Keratinocyte (primary cell): Measurements from ENCODE around the gene PEAK3. TPM values are rescaled to one million over a fixed set of nuclear protein-coding genes. Genes with fewer than 3 reads are reported as not detected.

Source experiments
- DNase-seq: peaks from one replicate; pipeline ENCODE4 v3.0.0-alpha.2; 2011; ENCODE audit warnings: low read depth, missing footprints, low spot score
- FAIRE-seq: peaks from 2 replicates; lab custom pipeline; 2011; peaks lifted over from hg19 to GRCh38; lab: Jason Lieb, UNC
- H2AFZ ChIP-seq: 2 replicates; pipeline ENCODE4 v1.6.0; 2012; ENCODE audit warnings: low read length, control low read depth, inconsistent platforms; ENCODE audit not compliant: control insufficient read depth
- H3K27ac ChIP-seq: 2 replicates; pipeline ENCODE4 v1.5.1; 2011; ENCODE audit warnings: low read length; ENCODE audit not compliant: control insufficient read depth, insufficient read depth
- H3K27me3 ChIP-seq: 3 replicates; pipeline ENCODE4 v1.6.0; 2011; ENCODE audit warnings: low read length; ENCODE audit not compliant: control insufficient read depth, insufficient read depth; ENCODE audit errors: extremely low read depth
- H3K36me3 ChIP-seq, 2 experiments: 2 replicates in 1 of 2; 3 replicates in 1 of 2; pipeline ENCODE4 v1.5.1; 2011; ENCODE audit warnings: low read length in 2 of 2, mild to moderate bottlenecking in 1 of 2; ENCODE audit not compliant: control insufficient read depth in 2 of 2, insufficient read depth in 2 of 2; ENCODE audit errors: extremely low read depth in 1 of 2
- H3K4me1 ChIP-seq: 3 replicates; pipeline ENCODE4 v1.5.1; 2011; ENCODE audit warnings: low read length; ENCODE audit not compliant: control insufficient read depth, insufficient read depth; ENCODE audit errors: extremely low read depth
- H3K4me2 ChIP-seq: 3 replicates; pipeline ENCODE4 v1.6.0; 2011; ENCODE audit warnings: low read depth, low read length; ENCODE audit not compliant: control insufficient read depth, insufficient read depth; ENCODE audit errors: extremely low read depth
- H3K4me3 ChIP-seq, 3 experiments: fragments of 200-600 bp in 1 of 3; sonication (generic) in 1 of 3; 2 replicates in 2 of 3; 3 replicates in 1 of 3; pipeline ENCODE4 v1.5.1; 2011 to 2016; ENCODE audit warnings: low read length in 3 of 3, mild to moderate bottlenecking in 3 of 3, control low read depth in 2 of 3, inconsistent platforms in 1 of 3, low read depth in 1 of 3, mixed read lengths in 1 of 3, mixed run types in 1 of 3, moderate library complexity in 1 of 3; ENCODE audit not compliant: control insufficient read depth in 2 of 3, insufficient read depth in 2 of 3; ENCODE audit errors: extremely low read depth in 1 of 3
- H3K79me2 ChIP-seq: 2 replicates; pipeline ENCODE4 v1.6.0; 2012; ENCODE audit warnings: low read length; ENCODE audit not compliant: control insufficient read depth, insufficient read depth
- H3K9ac ChIP-seq: 3 replicates; pipeline ENCODE4 v1.6.0; 2011; ENCODE audit warnings: low read length; ENCODE audit not compliant: control insufficient read depth, insufficient read depth; ENCODE audit errors: extremely low read depth
- H3K9me1 ChIP-seq: 3 replicates; pipeline ENCODE4 v1.6.0; 2011; ENCODE audit warnings: low read length; ENCODE audit not compliant: control insufficient read depth, insufficient read depth; ENCODE audit errors: extremely low read depth
- H3K9me3 ChIP-seq: 2 replicates; pipeline ENCODE4 v1.5.1; 2012; ENCODE audit warnings: low read depth, low read length; ENCODE audit not compliant: control insufficient read depth
- H4K20me1 ChIP-seq: 3 replicates; pipeline ENCODE4 v1.6.0; 2011; ENCODE audit warnings: low read length; ENCODE audit not compliant: control insufficient read depth, insufficient read depth; ENCODE audit errors: extremely low read depth
- EZH2 ChIP-seq: IDR thresholded peaks from one replicate; pipeline ENCODE4 v1.6.1; 2012; ENCODE audit warnings: inconsistent platforms, mild to moderate bottlenecking, low read length, moderate library complexity
- dilution Hi-C: fragments of 300-500 bp; cut with MboI; formaldehyde crosslinking; loops from one replicate; pipeline ENCODE4 v1.7.0; 2020; ENCODE audit warnings: low sequenced_read_pairs; ENCODE audit not compliant: extremely low pct_ligation_motif_present
- polyA plus RNA-seq, 5 experiments: library from polyadenylated mRNA; depleted of rRNA in 3 of 5; stranded (reverse) in 3 of 5; stranded (forward) in 1 of 5; unstranded in 1 of 5; fragments of >200 nt; gene quantifications; 1 replicate in 1 of 5; 2 replicates in 3 of 5; 3 replicates in 1 of 5; pipeline versions ENCODE4 v1.2.1 to v1.2.3, GENCODE V29; 2011 to 2012; ENCODE audit warnings: missing spikeins in 2 of 5, low read depth in 1 of 5, low replicate concordance in 1 of 5
- TF ChIP-seq, protein P1 (sequence below), 3 experiments: IDR thresholded peaks in 1 of 3; conservative IDR thresholded peaks in 1 of 3; optimal IDR thresholded peaks in 1 of 3; 2 replicates in 2 of 3; 3 replicates in 1 of 3; pipeline versions ENCODE3 to v1.5.1; 2011; ENCODE audit warnings: low read length in 3 of 3, mild to moderate bottlenecking in 3 of 3, moderate library complexity in 2 of 3, control low read depth in 1 of 3, inconsistent platforms in 1 of 3; ENCODE audit not compliant: insufficient read depth in 2 of 3; ENCODE audit errors: extremely low read depth in 1 of 3

Gene PEAK3
- polyA plus RNA-seq, 1 donor (not counting 4 experiments of a cell fraction or from before 2014, with no cell fraction given), result not detected

DNA sequence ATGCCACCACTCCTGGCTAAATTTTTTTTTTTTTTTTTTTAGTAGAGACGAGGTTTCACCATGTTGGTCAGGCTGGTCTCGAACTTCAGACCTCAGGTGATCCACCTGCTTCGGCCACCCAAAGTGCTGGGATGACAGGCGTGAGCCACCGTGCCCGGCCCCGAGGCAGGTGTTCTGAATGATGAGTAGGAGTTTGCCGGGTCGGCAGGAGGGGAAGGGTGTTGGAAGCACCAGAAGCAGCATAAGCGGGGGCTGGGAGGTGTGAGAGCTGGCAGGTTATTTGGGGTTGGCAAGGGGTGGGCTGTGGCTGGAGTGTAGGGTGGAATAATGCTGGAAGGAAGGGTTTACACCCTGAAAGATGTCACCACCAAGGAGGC, 48.3 kb upstream of the PEAK3 start:
- Histone ChIP-seq H3K27ac (no peak overlapping the region), H3K9me3 (no peaks in the 10 kb centered on the region), H3K9me1 (no peaks in the 10 kb centered on the region), H4K20me1 (peaks cover 3% of the 10 kb centered on the region), H3K4me3 (no peak overlapping the region), H3K4me1 (peaks cover 12% of the 10 kb centered on the region), H3K79me2 (peaks cover 70% of the 10 kb centered on the region), H3K4me2 (no peak overlapping the region), H3K27me3 (no peaks in the 10 kb centered on the region), H2AFZ (no peak overlapping the region), H3K9ac (no peak overlapping the region), H3K36me3 (peaks cover 3 to 6% of the 10 kb centered on the region in 2 experiments)
- FAIRE-seq (no peak), DNase-seq (no peak)
- dilution Hi-C loops, result no loop called here
- TF ChIP-seq, protein P1, sequence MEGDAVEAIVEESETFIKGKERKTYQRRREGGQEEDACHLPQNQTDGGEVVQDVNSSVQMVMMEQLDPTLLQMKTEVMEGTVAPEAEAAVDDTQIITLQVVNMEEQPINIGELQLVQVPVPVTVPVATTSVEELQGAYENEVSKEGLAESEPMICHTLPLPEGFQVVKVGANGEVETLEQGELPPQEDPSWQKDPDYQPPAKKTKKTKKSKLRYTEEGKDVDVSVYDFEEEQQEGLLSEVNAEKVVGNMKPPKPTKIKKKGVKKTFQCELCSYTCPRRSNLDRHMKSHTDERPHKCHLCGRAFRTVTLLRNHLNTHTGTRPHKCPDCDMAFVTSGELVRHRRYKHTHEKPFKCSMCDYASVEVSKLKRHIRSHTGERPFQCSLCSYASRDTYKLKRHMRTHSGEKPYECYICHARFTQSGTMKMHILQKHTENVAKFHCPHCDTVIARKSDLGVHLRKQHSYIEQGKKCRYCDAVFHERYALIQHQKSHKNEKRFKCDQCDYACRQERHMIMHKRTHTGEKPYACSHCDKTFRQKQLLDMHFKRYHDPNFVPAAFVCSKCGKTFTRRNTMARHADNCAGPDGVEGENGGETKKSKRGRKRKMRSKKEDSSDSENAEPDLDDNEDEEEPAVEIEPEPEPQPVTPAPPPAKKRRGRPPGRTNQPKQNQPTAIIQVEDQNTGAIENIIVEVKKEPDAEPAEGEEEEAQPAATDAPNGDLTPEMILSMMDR (optimal IDR thresholded peaks at IDR 0.05 in 1 of 3, IDR thresholded peaks at IDR 0.05 in 1 of 3, conservative IDR thresholded peaks at IDR 0.05 in 1 of 3; ENCODE audit: extremely low read depth in 1 of 3, insufficient read depth in 2 of 3, low read length in 3 of 3), result no peak
- no peak for TF ChIP-seq EZH2

DNA sequence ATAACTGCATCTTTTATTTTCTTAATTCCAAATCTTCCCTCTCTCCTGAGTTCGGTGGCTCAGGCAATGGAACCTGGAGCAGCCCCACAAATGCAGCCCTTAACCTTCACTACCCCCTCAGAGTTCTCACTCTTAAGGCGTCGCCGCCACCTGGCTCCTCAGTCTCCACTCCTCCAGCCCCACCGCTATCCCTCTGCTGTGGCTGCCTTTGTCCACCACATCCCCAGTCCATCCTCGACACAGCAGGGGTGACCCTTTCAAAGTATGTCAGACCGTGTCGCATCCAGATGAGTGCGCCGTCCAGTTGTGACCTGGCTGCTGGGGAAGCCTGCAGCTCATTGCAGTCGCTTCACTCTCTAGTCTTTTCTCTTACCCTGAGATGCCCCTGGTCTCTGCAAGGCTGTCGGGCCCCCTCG, 47.5 kb upstream of the PEAK3 start:
- FAIRE-seq (no peak), DNase-seq (no peak)
- H3K9me3 ChIP-seq, result no peaks in the 10 kb centered on the region
- peaks cover 12% of the 10 kb centered on the region for H3K4me1 ChIP-seq
- dilution Hi-C loops, result no loop called here
- H3K9ac ChIP-seq, result peak overlapping the region; percentile 92
- H3K27ac ChIP-seq, result no peak overlapping the region
- H3K4me3 ChIP-seq, result peak overlapping the region; percentile 91 to 93 (median 92)
- TF ChIP-seq, protein P1 (optimal IDR thresholded peaks at IDR 0.05 in 1 of 3, IDR thresholded peaks at IDR 0.05 in 1 of 3, conservative IDR thresholded peaks at IDR 0.05 in 1 of 3; ENCODE audit: extremely low read depth in 1 of 3, insufficient read depth in 2 of 3, low read length in 3 of 3), result no peak
- TF ChIP-seq EZH2, result no peak
- no peak overlapping the region for H2AFZ ChIP-seq
- peak overlapping the region; percentile 71 for H3K4me2 ChIP-seq
- H4K20me1 ChIP-seq, result peaks cover 3% of the 10 kb centered on the region
- no peaks in the 10 kb centered on the region for H3K27me3 ChIP-seq
- peaks cover 76% of the 10 kb centered on the region for H3K79me2 ChIP-seq
- peaks cover 4 to 10% of the 10 kb centered on the region in 2 experiments for H3K36me3 ChIP-seq
- H3K9me1 ChIP-seq, result no peaks in the 10 kb centered on the region
